ENCODE results near the gene N4BP2. TPM values are rescaled to one million over a fixed set of nuclear protein-coding genes. Genes with fewer than 3 reads are reported as not detected.
"Not testable (repeated sequence)": the region's sequence is repeated elsewhere in the genome, so short reads cannot be mapped to it uniquely, and the experiment has no call there.

N4BP2 gene
- total and polyA plus RNA-seq, 7 donors = 1.1 to 6.8 (median 2.7) TPM

GRCh38 chr4:40132816-40133215 lies 76.2 kb downstream of the N4BP2 start:
- DNase-seq (no peak), ATAC-seq (no peak)
- Histone ChIP-seq H3K27ac (no peak overlapping the region), H3K27me3 (ENCODE audit: insufficient read depth in 3 of 3, low read length in 2 of 3) (no peaks in the 10 kb centered on the region), H3K4me1 (no peaks in the 10 kb centered on the region), H3K9me3 (no peaks in the 10 kb centered on the region), H3K4me3 (no peak overlapping the region), H3K36me3 (ENCODE audit: insufficient read depth in 1 of 2, low read depth in 1 of 2) (peaks cover 0 to 10% of the 10 kb centered on the region in 2 donors)
- no peak for TF ChIP-seq CTCF (IDR thresholded peaks at IDR 0.05)
- 90 to 100% (median 98%) methylated on average over 1 of the region's 1 CpG for WGBS, 3 donors
- intact Hi-C loops (cut with DNase I) = no loop called here

- 62 to 93% (median 67%) methylated on average over 1 of the region's 1 CpG for WGBS, 3 donors
- intact Hi-C loops (cut with DNase I) = no loop called here
- Histone ChIP-seq H3K27ac (no peak overlapping the region), H3K4me3 (no peak overlapping the region), H3K27me3 (ENCODE audit: insufficient read depth in 3 of 3, low read length in 2 of 3) (no peaks in the 10 kb centered on the region), H3K9me3 (no peaks in the 10 kb centered on the region), H3K36me3 (ENCODE audit: insufficient read depth in 1 of 2, low read depth in 1 of 2) (peaks cover 0 to 10% of the 10 kb centered on the region in 2 donors), H3K4me1 (no peaks in the 10 kb centered on the region)
- TF ChIP-seq CTCF (IDR thresholded peaks at IDR 0.05) = no peak
- ATAC-seq (no peak), DNase-seq (no peak)
Observed at GRCh38 chr4:40134206-40134917, 77.7 kb downstream of the N4BP2 start.

- H3K4me1 ChIP-seq; H3K27me3 ChIP-seq (ENCODE audit: insufficient read depth in 3 of 3, low read length in 2 of 3); ATAC-seq; H3K27ac ChIP-seq; H3K4me3 ChIP-seq; DNase-seq; H3K9me3 ChIP-seq; intact Hi-C loops (cut with DNase I); H3K36me3 ChIP-seq (ENCODE audit: insufficient read depth in 1 of 2, low read depth in 1 of 2): not testable (repeated sequence)
- 83 to 99% (median 99%) methylated on average over 9 of the region's 9 CpGs for WGBS, 3 donors
Observed at GRCh38 chr4:40136202-40136601, 79.6 kb downstream of the N4BP2 start.

- no peaks in the 10 kb centered on the region for H3K27me3 ChIP-seq (ENCODE audit: insufficient read depth in 3 of 3, low read length in 2 of 3)
- H3K4me1 ChIP-seq = no peaks in the 10 kb centered on the region
- DNase-seq (no peak), ATAC-seq (no peak)
- no peak overlapping the region for H3K4me3 ChIP-seq
- intact Hi-C loops (cut with DNase I) = no loop called here
- H3K27ac ChIP-seq = no peak overlapping the region
- peaks cover 4 to 33% of the 10 kb centered on the region in 2 donors for H3K36me3 ChIP-seq (ENCODE audit: insufficient read depth in 1 of 2, low read depth in 1 of 2)
- no peak for TF ChIP-seq CTCF (IDR thresholded peaks at IDR 0.05)
- no peaks in the 10 kb centered on the region for H3K9me3 ChIP-seq
Observed at GRCh38 chr4:40140196-40140595, 83.5 kb downstream of the N4BP2 start.

- intact Hi-C loops (cut with DNase I); DNase-seq; H3K9me3 ChIP-seq; H3K4me3 ChIP-seq; ATAC-seq; H3K27me3 ChIP-seq (ENCODE audit: insufficient read depth in 3 of 3, low read length in 2 of 3); H3K27ac ChIP-seq; H3K4me1 ChIP-seq: not testable (repeated sequence)
- 79 to 83% (median 81%) methylated on average over 4 of the region's 4 CpGs for WGBS, 3 donors
- H3K36me3 ChIP-seq (ENCODE audit: insufficient read depth in 1 of 2, low read depth in 1 of 2) = peaks cover 4 to 33% of the 10 kb centered on the region in 2 donors
Observed at GRCh38 chr4:40140597-40140996, 83.9 kb downstream of the N4BP2 start.
